Measurements from ENCODE around the gene KNDC1.

- no peak for TF ChIP-seq CTCF (IDR thresholded peaks at IDR 0.05)
- TF ChIP-seq POLR2A (IDR thresholded peaks at IDR 0.05), result no peak
Observed at GRCh38 chr10:133117036-133117687, 42.9 kb upstream of the KNDC1 start.
